Measurements from ENCODE around the gene C1orf167.

- TF ChIP-seq POLR2A (IDR thresholded peaks at IDR 0.05) (no peak), CTCF (IDR thresholded peaks at IDR 0.05) (no peak)
Observed at GRCh38 chr1:11733306-11733705, 28.7 kb upstream of the C1orf167 start.
